ENCODE measurements around the gene LRFN5.

DNA sequence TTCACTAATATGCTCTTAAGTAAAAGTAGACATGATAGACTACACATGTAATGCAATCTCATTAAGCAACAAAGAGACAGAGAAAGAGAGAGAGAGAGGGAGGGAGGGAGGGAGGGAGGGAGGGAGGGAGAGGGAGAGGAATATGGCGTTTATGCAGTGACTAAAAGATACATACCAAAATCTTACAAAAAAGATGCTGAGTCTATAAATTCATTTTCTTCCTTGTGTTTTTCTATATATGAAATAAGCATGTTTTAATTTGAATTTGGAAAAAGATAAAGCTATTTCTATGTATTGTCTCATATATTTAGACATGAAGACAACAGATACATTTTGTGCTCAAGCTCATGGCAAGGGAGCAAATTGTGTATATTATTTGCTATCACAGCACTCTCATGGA lies 44.1 kb downstream of the LRFN5 start:
- TF ChIP-seq, protein P1, sequence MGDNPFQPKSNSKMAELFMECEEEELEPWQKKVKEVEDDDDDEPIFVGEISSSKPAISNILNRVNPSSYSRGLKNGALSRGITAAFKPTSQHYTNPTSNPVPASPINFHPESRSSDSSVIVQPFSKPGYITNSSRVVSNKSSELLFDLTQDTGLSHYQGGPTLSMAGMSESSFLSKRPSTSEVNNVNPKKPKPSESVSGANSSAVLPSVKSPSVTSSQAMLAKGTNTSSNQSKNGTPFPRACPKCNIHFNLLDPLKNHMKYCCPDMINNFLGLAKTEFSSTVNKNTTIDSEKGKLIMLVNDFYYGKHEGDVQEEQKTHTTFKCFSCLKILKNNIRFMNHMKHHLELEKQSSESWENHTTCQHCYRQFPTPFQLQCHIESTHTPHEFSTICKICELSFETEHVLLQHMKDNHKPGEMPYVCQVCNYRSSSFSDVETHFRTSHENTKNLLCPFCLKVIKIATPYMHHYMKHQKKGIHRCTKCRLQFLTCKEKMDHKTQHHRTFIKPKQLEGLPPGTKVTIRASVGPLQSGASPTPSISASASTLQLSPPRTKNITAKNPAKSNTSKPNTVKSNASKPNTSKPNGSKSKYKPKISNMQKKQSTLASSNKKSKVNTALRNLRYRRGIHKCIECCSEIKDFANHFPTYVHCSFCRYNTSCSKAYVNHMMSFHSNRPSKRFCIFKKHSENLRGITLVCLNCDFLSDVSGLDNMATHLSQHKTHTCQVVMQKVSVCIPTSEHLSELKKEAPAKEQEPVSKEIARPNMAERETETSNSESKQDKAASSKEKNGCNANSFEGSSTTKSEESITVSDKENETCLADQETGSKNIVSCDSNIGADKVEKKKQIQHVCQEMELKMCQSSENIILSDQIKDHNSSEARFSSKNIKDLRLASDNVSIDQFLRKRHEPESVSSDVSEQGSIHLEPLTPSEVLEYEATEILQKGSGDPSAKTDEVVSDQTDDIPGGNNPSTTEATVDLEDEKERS (tag by site-specific recombination; IDR thresholded peaks at IDR 0.05): no peak
- no peak for TF ChIP-seq ZNF629 (tag by site-specific recombination; IDR thresholded peaks at IDR 0.05)
- TF ChIP-seq, protein P2, sequence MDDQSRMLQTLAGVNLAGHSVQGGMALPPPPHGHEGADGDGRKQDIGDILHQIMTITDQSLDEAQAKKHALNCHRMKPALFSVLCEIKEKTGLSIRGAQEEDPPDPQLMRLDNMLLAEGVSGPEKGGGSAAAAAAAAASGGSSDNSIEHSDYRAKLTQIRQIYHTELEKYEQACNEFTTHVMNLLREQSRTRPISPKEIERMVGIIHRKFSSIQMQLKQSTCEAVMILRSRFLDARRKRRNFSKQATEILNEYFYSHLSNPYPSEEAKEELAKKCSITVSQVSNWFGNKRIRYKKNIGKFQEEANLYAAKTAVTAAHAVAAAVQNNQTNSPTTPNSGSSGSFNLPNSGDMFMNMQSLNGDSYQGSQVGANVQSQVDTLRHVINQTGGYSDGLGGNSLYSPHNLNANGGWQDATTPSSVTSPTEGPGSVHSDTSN (CRISPR knock-in tag; IDR thresholded peaks at IDR 0.05): no peak
- no peak for TF ChIP-seq ZNF341 (tag by site-specific recombination; IDR thresholded peaks at IDR 0.05; ENCODE audit: low read depth)
- TF ChIP-seq BCL11A (tag by site-specific recombination; IDR thresholded peaks at IDR 0.05; ENCODE audit: low read depth): no peak

All from HEK293 (cell line).